22Rv1 (cell line): Measurements from ENCODE around the gene COPG1.

Experiments
- CTCF ChIP-seq: fragments of 450-650 bp; IDR thresholded peaks from 2 replicates; pipeline ENCODE4 v1.5.1; 2017; ENCODE audit warnings: mild to moderate bottlenecking
- ZFX ChIP-seq: fragments of 450-650 bp; IDR thresholded peaks from 2 replicates; pipeline ENCODE4 v1.6.1; 2017; ENCODE audit warnings: antibody characterized with exemption, borderline replicate concordance

- TF ChIP-seq CTCF: no peak
- TF ChIP-seq ZFX: no peak
Measured at GRCh38 chr3:129315998-129316247, 66.5 kb downstream of the COPG1 start.
